ENCODE data around the gene ERBB2. TPM values are rescaled to one million over a fixed set of nuclear protein-coding genes. Genes with fewer than 3 reads are reported as not detected.

The ERBB2 gene
- total RNA-seq, 2 experiments from 2014 or later, result 2.4 to 4.6 TPM

DNA sequence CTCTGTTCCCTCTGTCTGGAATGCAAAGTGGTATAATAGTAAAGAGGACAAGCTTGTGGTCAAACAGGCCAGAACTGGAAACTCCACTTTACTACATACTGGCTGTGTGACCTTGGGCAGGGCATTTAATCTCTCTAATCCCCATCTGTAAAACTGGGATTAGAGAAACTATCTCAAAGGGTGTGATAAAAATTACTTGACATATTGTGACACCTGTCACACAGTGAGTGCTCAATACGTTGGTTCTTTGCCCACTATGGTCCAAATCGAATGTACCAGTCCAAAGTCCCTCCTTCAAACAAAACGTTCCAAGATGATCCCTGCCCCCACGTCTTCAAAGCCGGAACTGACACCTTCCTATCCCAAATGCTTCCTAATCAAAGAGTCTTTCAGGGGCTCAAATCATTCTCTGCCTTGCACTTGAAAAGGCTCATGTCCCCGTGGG, 12.7 kb upstream of the ERBB2 start:
- Mint-ChIP-seq H3K27me3 (no peaks in the 10 kb centered on the region), H3K4me3 (peak overlapping the region; percentile 100), H3K36me3 (ENCODE audit: low read depth) (peaks cover 56% of the 10 kb centered on the region), H3K4me1 (ENCODE audit: low read depth) (peaks cover 31% of the 10 kb centered on the region), H3K9me3 (no peaks in the 10 kb centered on the region), H3K27ac (peak overlapping the region; percentile 98)
- intact Hi-C loops (cut with DNase I, micrococcal nuclease), result loop anchor here (2.0 to 5.0 kb wide), 5 partner anchors 42 to 294 kb away; partner anchors contain the start of genes PSMD3 (in 1 of the 2) and STARD3 (in 1 of the 2)
- no peaks in the 10 kb centered on the region for H3K9me3 ChIP-seq (ENCODE audit: control insufficient read depth in 1 of 2, insufficient read depth in 1 of 2, low read length in 2 of 2)
- POLR2A ChIA-PET, result interaction anchor here (1.0 to 2.1 kb wide), 10 partner anchors 10 to 531 kb away, joined by 3 to 23 read pairs (median 4); partner anchors contain the start of genes MIEN1 and PNMT
- H3K4me1 ChIP-seq (ENCODE audit: insufficient read depth, low read length), result peaks cover 19% of the 10 kb centered on the region
- no peak for TF ChIP-seq CTCF (IDR thresholded peaks at IDR 0.05)
- no peaks in the 10 kb centered on the region for H3K27me3 ChIP-seq (ENCODE audit: control insufficient read depth in 1 of 2, insufficient read depth in 2 of 2, low read length in 2 of 2)
- H3K27ac ChIP-seq (ENCODE audit: low read depth in 1 of 2, low read length in 2 of 2), result no peak overlapping the region
- CTCF ChIA-PET, result interaction anchor here (1.4 to 2.5 kb wide), 4 partner anchors 10 to 66 kb away, joined by 3 to 10 read pairs (median 4); partner anchors contain the start of gene PNMT
- H3K36me3 ChIP-seq (ENCODE audit: insufficient read depth, low read length), result peaks cover 22% of the 10 kb centered on the region
- peak overlapping the region; percentile 74 for H3K4me3 ChIP-seq (ENCODE audit: low read length)
- no peak for ATAC-seq (ENCODE audit: poor library complexity)
- DNase-seq, result no peak

DNA sequence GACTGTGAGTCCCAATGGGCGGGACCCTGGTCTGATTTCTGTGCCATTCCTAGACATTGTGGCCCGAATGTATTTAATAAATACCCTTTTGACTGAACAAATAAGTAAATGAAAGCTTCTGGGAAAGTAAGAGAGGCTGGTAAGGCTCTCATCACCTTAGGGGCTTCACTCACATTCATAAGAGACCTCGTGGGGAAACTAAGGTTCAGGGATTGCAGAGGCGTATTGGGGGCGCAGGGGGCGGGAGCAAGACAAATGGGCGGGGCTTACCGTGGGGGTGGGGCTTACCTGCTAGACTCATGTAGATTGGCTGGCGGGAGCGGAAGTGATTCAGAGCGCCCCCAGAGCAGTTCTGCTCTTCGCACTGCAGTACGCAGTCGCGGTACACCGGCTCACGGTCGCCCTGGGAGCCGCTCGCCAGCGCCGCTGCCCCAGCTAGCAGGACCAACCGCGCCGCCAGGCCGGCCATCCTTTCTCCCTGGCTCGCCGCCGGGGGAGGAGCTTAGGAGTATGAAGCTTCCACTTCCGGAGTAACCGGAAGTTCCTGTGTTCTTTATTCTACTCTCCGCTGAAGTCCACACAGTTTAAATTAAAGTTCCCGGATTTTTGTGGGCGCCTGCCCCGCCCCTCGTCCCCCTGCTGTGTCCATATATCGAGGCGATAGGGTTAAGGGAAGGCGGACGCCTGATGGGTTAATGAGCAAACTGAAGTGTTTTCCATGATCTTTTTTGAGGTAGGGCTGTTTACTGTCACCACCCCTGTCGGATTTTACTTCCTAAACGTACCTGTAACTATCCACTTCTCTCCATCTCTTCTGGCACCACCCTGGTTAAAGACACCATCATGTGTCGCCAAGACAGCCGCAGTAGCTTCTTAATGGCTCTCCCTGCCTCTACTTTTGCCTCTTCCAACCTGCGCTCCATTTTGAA, 12.1 kb upstream of the ERBB2 start, which contains the start of gene PGAP3:
PGAP3 (minus strand) TSS at position 512 of the 929 bp plus-strand sequence; CDS start at position 469, 43 bp downstream.
- H3K27ac ChIP-seq (ENCODE audit: low read depth in 1 of 2, low read length in 2 of 2), result peak within 1 kb of the TSS; percentile 83
- Mint-ChIP-seq H3K36me3 (ENCODE audit: low read depth) (peaks cover 49% of the 10 kb centered on the region), H3K4me1 (ENCODE audit: low read depth) (peaks cover 31% of the 10 kb centered on the region), H3K27me3 (no peaks in the 10 kb centered on the region), H3K9me3 (no peaks in the 10 kb centered on the region), H3K4me3 (peak within 1 kb of the TSS; percentile 100), H3K27ac (peak within 1 kb of the TSS; percentile 98)
- ATAC-seq (ENCODE audit: poor library complexity) (peak; percentile 87), DNase-seq (peak; percentile 66 to 91 (median 74))
- H3K4me1 ChIP-seq (ENCODE audit: insufficient read depth, low read length), result peaks cover 19% of the 10 kb centered on the region
- H3K36me3 ChIP-seq (ENCODE audit: insufficient read depth, low read length), result peaks cover 22% of the 10 kb centered on the region
- H3K27me3 ChIP-seq (ENCODE audit: control insufficient read depth in 1 of 2, insufficient read depth in 2 of 2, low read length in 2 of 2), result no peaks in the 10 kb centered on the region
- no peaks in the 10 kb centered on the region for H3K9me3 ChIP-seq (ENCODE audit: control insufficient read depth in 1 of 2, insufficient read depth in 1 of 2, low read length in 2 of 2)
- POLR2A ChIA-PET, result interaction anchor here (0.6 to 2.1 kb wide), 19 partner anchors 10 to 531 kb away, joined by 3 to 23 read pairs (median 3); partner anchors contain the start of genes MIEN1, PNMT and RPL19
- CTCF ChIA-PET, result interaction anchor here (0.5 to 2.5 kb wide), 9 partner anchors 8 to 524 kb away, joined by 3 to 10 read pairs (median 4); partner anchors contain the start of genes MIEN1, PNMT and TCAP
- peak within 1 kb of the TSS; percentile 74 for H3K4me3 ChIP-seq (ENCODE audit: low read length)
- TF ChIP-seq CTCF (IDR thresholded peaks at IDR 0.05), result no peak
- intact Hi-C loops (cut with DNase I, micrococcal nuclease), result loop anchor here (1.0 to 5.0 kb wide), 6 partner anchors 41 to 293 kb away; partner anchors contain the start of genes MIEN1 (in 1 of the 2), PSMD3 (in 1 of the 2) and STARD3 (in 1 of the 2)

DNA sequence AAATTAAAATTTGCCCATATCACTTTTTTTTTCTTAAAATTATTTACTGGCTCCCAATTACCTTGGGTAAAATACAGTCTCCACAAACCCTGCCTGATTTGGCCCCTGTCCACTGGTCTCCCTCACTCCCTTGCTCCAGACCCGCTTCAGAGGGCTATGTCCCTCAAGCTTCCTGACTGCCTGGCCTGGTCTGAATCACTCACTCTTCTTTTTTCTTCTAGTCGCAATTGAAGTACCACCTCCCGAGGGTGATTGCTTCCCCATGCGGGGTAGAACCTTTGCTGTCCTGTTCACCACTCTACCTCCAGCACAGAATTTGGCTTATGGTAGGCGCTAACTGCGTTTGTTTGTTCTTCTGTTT, 11.4 kb upstream of the ERBB2 start:
- Histone ChIP-seq H3K36me3 (ENCODE audit: insufficient read depth, low read length) (peaks cover 18% of the 10 kb centered on the region), H3K4me1 (ENCODE audit: insufficient read depth, low read length) (peaks cover 19% of the 10 kb centered on the region), H3K4me3 (ENCODE audit: low read length) (peak overlapping the region; percentile 74), H3K27me3 (ENCODE audit: control insufficient read depth in 1 of 2, insufficient read depth in 2 of 2, low read length in 2 of 2) (no peaks in the 10 kb centered on the region), H3K27ac (ENCODE audit: low read depth in 1 of 2, low read length in 2 of 2) (peak overlapping the region; percentile 83), H3K9me3 (ENCODE audit: control insufficient read depth in 1 of 2, insufficient read depth in 1 of 2, low read length in 2 of 2) (no peaks in the 10 kb centered on the region)
- Mint-ChIP-seq H3K4me1 (ENCODE audit: low read depth) (peaks cover 31% of the 10 kb centered on the region), H3K36me3 (ENCODE audit: low read depth) (peaks cover 44% of the 10 kb centered on the region), H3K9me3 (no peaks in the 10 kb centered on the region), H3K27me3 (no peaks in the 10 kb centered on the region), H3K4me3 (peak overlapping the region; percentile 100), H3K27ac (peak overlapping the region; percentile 98)
- ChIA-PET CTCF (interaction anchor here (0.5 to 2.5 kb wide), 9 partner anchors 9 to 86 kb away, joined by 3 to 10 read pairs (median 4); partner anchors contain the start of genes MIEN1, PNMT and TCAP), POLR2A (interaction anchor here (0.6 to 2.1 kb wide), 14 partner anchors 11 to 489 kb away, joined by 3 to 23 read pairs (median 4); partner anchors contain the start of genes MIEN1, PNMT and RPL19)
- intact Hi-C loops (cut with DNase I, micrococcal nuclease), result loop anchor here in 1 of 2 experiments (1.0 to 5.0 kb wide), 2 partner anchors 42 to 51 kb away; partner anchors contain the start of genes MIEN1 and STARD3
- no peak for TF ChIP-seq CTCF (IDR thresholded peaks at IDR 0.05)
- DNase-seq (no peak), ATAC-seq (ENCODE audit: poor library complexity) (no peak)

Data from CD4-positive, alpha-beta T cell (primary cell).